Esophagus (tissue), 2 donors: ENCODE measurements around the gene KRT34. TPM values are rescaled to one million over a fixed set of nuclear protein-coding genes. Genes with fewer than 3 reads are reported as not detected.
"Not testable (repeated sequence)": the region's sequence is repeated elsewhere in the genome, so short reads cannot be mapped to it uniquely, and the experiment has no call there.

Experiments
- H3K27ac ChIP-seq, 2 donors: one replicate each; pipeline ENCODE4 v1.5.1; 2013; ENCODE audit warnings: low read depth in 2 of 2, mild to moderate bottlenecking in 2 of 2, inconsistent platforms in 1 of 2, low read length in 1 of 2, moderate library complexity in 1 of 2
- H3K27me3 ChIP-seq, 2 donors: one replicate each; pipeline ENCODE4 v1.6.1; 2013; ENCODE audit warnings: low read length in 2 of 2, control low read depth in 1 of 2, mild to moderate bottlenecking in 1 of 2; ENCODE audit not compliant: insufficient read depth in 2 of 2, control insufficient read depth in 1 of 2
- H3K36me3 ChIP-seq, 2 donors: one replicate each; pipeline ENCODE4 v1.6.1; 2013; ENCODE audit warnings: low read length in 1 of 2; ENCODE audit not compliant: control insufficient read depth in 2 of 2, insufficient read depth in 2 of 2
- H3K4me1 ChIP-seq, 2 donors: one replicate each; pipeline ENCODE4 v1.6.1; 2013; ENCODE audit warnings: low read length in 1 of 2; ENCODE audit not compliant: control insufficient read depth in 2 of 2, insufficient read depth in 2 of 2
- H3K4me3 ChIP-seq, 2 donors: one replicate each; pipeline ENCODE4 v1.5.1; 2013; ENCODE audit warnings: low read length in 2 of 2, mild to moderate bottlenecking in 2 of 2, low read depth in 1 of 2, moderate library complexity in 1 of 2
- H3K9me3 ChIP-seq, 2 donors: one replicate each; pipeline ENCODE4 v1.6.1; 2013; ENCODE audit warnings: mild to moderate bottlenecking in 2 of 2, low read depth in 1 of 2, low read length in 1 of 2, moderate library complexity in 1 of 2; ENCODE audit not compliant: control insufficient read depth in 2 of 2, insufficient read depth in 1 of 2
- WGBS, 2 donors: extraction: QIAGEN DNeasy Blood & Tissue Kit; methylation state at CpG; one replicate each; pipeline ENCODE4 v1.1.7; 2013; 5-methylcytosine and 5-hydroxymethylcytosine counted together
- polyA plus RNA-seq, 2 donors: library from polyadenylated mRNA; stranded (reverse); fragments of 200-250 nt; gene quantifications; one replicate each; pipeline ENCODE4 v1.2.3, GENCODE V29; 2013
- donor health status: healthy with polysubstance abuse.
- donor health status: Bipolar disorder and iron deficiency.

Gene KRT34
- polyA plus RNA-seq, 2 donors = 0.19 to 0.20 TPM

DNA sequence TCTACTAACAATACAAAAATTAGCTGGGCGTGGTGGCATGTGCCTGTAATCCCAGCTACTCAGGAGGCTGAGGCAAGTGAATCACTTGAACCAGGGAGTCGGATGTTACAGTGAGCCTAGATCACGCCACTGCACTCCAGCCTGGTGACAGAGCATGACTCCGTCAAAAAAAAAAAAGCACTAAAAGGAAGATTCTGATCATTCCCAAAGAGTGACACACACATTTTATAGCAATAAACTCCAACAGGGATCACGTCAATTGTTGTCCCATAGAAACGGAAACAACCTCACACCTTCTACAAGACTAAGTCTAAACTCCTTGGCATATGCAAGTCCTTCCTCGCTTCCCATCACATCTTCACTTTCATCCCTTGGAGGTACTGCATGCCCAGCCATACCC, 2.0 kb downstream of the KRT34 start:
- not testable (repeated sequence) for H3K9me3 ChIP-seq, H3K36me3 ChIP-seq, H3K27ac ChIP-seq, H3K4me1 ChIP-seq, H3K27me3 ChIP-seq, H3K4me3 ChIP-seq
- WGBS, 2 donors = 84 to 90% methylated on average over 7 of the region's 7 CpGs

DNA sequence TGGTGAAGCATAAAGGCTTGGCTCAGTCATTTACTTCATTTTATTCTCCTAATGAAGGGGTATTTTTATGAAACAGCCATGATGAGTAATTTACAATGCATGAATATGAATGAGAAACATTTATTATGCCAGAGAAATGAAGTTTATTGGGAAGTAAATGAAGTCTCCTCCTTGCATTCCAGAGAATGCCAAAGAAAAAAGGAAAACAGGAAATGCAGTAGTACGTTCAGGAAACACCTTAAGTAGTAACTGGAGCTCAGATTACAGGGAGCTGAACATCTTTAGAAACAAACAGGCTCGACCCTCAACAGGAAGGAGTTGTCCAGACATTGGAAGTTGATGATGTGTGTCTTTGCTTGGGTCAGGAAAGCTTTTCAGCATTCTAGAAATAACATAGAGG, 4.6 kb downstream of the KRT34 start:
- Histone ChIP-seq H3K4me3 (no peak overlapping the region), H3K9me3 (no peaks in the 10 kb centered on the region), H3K36me3 (no peaks in the 10 kb centered on the region), H3K27me3 (no peaks in the 10 kb centered on the region), H3K4me1 (no peaks in the 10 kb centered on the region), H3K27ac (no peak overlapping the region)
- 31 to 39% methylated on average over 2 of the region's 2 CpGs for WGBS, 2 donors

DNA sequence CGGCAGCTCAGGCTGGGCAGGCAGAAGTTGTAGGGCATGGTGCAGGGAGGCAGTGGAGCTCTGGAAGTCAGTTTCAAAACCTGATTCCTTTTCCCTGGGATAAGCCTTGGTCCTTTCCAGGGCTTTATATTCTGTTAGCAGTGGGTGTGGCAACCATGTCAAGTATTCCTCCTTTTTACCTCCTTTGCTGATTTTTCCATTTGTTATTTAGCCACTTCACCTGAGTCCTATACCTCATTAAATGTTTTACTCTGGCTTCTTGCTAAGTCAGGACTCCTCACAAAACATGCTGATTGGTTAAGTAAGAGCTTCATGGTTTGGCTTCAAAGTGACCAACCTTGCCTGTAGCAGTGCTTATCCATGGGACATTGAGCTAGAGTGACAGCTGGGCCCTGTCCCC, 12.4 kb downstream of the KRT34 start, which contains the start of gene KRT33B:
Gene KRT33B (minus strand): TSS at position 101 of the 400 bp plus-strand sequence. CDS start 63 bp downstream, at position 38.
- no peaks in the 10 kb centered on the region for H3K27me3 ChIP-seq

DNA sequence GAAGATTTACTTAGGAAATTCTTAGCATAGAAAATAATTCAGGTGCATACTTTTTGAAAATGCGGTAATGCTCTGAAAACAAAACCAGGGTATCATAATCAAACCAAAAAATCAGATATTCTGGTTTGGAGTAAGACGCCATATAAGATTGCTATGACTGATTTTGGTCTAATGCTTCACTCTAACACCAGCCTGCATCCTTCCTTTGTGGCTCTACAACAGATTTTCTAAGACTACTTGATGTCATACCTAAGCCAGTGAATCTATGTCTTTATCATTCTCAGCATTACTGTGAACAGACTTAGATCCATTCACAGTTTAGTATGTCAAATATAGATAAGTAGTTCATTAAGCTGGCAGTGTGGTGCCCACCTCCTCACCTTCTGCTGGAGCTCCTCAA, 13.1 kb downstream of the KRT34 start:
- Histone ChIP-seq H3K36me3 (no peaks in the 10 kb centered on the region), H3K9me3 (no peaks in the 10 kb centered on the region), H3K4me3 (no peak overlapping the region), H3K27ac (no peak overlapping the region), H3K27me3 (no peaks in the 10 kb centered on the region), H3K4me1 (peaks cover 0 to 3% of the 10 kb centered on the region in 2 donors)
- 90 to 94% methylated on average over 2 of the region's 2 CpGs for WGBS, 2 donors

More for the DNA sequence above, 12.4 kb downstream of the KRT34 start, which contains the start of gene KRT33B:
- Histone ChIP-seq H3K36me3 (no peaks in the 10 kb centered on the region), H3K4me1 (peaks cover 0 to 3% of the 10 kb centered on the region in 2 donors), H3K9me3 (no peaks in the 10 kb centered on the region), H3K27ac (no peak within 1 kb of the TSS), H3K4me3 (no peak within 1 kb of the TSS)
- 98 to 100% methylated on average over 1 of the region's 1 CpG for WGBS, 2 donors

DNA sequence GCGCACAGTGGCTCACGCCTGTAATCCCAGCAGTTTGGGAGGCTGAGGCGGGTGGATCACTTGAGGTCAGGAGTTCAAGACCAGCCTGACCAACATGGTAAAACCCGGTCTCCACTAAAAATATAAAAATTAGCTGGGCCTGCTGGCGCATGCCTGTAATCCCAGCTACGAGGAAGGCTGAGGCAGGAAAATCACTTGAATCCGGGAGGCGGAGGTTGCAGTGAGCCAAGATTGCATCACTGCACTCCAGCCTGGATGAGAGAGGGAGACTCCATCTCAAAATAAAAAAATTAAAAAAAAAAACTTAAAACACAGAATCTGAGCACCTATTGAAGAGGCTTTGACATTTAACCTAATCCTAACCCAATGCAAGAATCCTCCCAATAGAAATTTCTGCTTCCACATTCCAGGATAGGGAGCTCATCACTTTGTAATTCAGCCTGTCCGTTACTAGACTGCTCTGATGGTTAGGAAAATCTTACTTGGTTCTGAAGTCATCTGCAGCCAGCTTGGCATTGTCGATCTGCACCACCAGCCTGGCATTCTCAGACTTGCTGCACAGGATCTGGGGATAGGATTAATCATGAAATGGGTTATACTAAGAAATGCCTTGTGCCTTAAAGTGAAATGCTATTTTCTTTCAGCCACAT, 14.6 kb downstream of the KRT34 start:
- H3K9me3 ChIP-seq = no peaks in the 10 kb centered on the region
- 51 to 74% methylated on average over 10 of the region's 10 CpGs for WGBS, 2 donors
- no peaks in the 10 kb centered on the region for H3K36me3 ChIP-seq
- H3K27me3 ChIP-seq = no peaks in the 10 kb centered on the region
- no peak overlapping the region for H3K4me3 ChIP-seq
- no peak overlapping the region for H3K27ac ChIP-seq
- H3K4me1 ChIP-seq = peaks cover 0 to 7% of the 10 kb centered on the region in 2 donors

DNA sequence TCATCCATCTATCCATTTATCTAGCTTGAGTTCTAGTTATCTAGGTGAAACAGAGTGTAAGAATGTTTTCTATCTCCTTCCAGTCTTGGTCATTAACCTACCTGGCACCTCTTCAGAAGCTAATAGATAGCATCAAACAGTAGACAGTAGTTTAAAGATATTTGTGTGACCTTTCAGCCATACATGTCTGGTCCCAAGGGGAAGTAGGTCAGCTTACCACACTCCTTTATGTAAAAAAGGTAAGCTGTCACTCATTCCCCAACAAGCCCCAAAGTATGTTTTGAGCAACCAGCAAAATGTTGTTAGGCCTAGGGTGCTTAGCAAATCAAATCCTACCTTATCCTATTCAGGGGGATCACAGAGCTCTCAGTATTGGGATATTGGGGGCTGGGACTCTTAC, 16.0 kb downstream of the KRT34 start:
- Histone ChIP-seq H3K4me1 (peaks cover 0 to 7% of the 10 kb centered on the region in 2 donors), H3K4me3 (no peak overlapping the region), H3K27ac (no peak overlapping the region), H3K27me3 (no peaks in the 10 kb centered on the region), H3K36me3 (no peaks in the 10 kb centered on the region), H3K9me3 (no peaks in the 10 kb centered on the region)

DNA sequence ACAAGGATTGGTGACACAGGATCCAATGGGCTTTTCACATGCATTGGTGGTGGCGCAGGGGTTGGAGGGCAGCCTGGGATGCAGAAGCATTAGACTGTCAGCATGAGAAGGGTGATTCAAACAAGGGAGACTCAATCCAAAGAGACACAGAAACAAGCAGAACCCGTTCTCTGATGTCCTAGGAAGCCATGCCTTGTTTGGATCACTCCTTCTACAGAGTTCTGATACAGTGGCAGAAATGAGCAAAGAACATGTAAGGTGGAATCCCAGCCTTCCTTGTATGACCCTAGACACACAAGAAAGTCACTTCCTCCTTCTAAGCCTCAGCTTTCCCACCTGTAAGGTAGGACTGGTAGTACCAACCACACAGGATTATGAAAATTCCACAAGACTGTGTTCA, 18.2 kb downstream of the KRT34 start:
- WGBS, 2 donors = 61 to 72% methylated on average over 2 of the region's 2 CpGs
- peaks cover 0 to 4% of the 10 kb centered on the region in 2 donors for H3K4me1 ChIP-seq
- H3K36me3 ChIP-seq = no peaks in the 10 kb centered on the region
- H3K4me3 ChIP-seq = no peak overlapping the region
- no peaks in the 10 kb centered on the region for H3K27me3 ChIP-seq
- no peak overlapping the region for H3K27ac ChIP-seq
- no peaks in the 10 kb centered on the region for H3K9me3 ChIP-seq

DNA sequence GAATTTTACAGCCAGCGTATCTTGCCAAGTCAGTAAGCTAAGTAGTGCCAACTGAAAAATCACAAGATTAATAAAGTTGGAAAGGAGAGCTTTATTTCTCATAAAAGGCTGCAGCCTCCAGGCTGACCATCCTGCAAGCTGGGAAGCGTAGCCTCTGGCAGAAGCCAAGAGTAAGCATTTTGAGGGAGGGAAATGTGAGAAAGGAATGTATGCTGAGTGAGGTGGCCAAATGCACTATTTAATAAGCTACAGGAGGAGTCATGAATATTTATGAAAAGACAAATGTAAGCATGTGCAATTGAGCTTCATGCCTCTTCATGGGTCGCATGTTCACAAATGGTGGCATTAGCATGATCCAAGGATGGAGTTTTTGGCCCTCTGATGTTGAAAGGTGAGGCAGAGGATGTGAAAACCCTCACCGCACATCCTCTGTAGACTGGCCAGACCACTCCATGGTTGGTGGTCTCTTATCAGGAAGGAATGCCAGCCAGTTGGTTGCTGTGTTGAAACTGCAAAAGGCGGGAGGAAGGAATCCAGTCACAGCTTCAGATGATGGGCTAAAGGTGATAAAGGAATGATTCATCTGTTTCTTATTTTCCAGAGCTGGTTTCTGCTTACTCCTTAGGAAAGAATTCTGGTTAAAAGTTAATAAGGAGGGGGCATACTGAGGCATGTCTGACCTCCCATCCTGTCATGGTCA, 21.7 kb downstream of the KRT34 start:
- H3K4me1 ChIP-seq = peaks cover 0 to 4% of the 10 kb centered on the region in 2 donors
- H3K4me3 ChIP-seq = no peak overlapping the region
- H3K27me3 ChIP-seq = no peaks in the 10 kb centered on the region
- H3K9me3 ChIP-seq = no peaks in the 10 kb centered on the region
- H3K36me3 ChIP-seq = no peaks in the 10 kb centered on the region
- 79 to 82% methylated on average over 5 of the region's 5 CpGs for WGBS, 2 donors
- H3K27ac ChIP-seq = no peak overlapping the region

DNA sequence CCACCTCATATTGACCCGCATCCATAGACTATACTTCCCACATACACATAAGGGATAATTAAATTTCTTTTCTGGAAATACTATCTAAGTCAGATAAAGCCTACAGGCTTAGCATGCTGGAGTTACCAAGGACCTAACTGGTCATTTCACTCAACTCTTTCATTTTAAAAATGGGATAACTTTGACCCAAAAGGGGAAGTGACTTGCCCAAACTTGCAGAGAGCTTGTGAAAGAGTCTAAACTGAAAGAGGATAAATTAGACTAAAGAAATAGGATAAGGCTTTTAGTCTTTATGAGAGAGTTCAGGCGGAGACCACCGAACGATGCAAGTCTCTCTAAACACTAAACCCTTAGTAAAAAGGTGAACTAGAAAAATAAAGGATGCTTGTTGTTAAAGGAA, 27.6 kb downstream of the KRT34 start:
- Histone ChIP-seq H3K4me1 (peaks cover 2% of the 10 kb centered on the region in 2 donors), H3K27ac (no peak overlapping the region), H3K36me3 (no peaks in the 10 kb centered on the region), H3K9me3 (no peaks in the 10 kb centered on the region), H3K4me3 (no peak overlapping the region), H3K27me3 (no peaks in the 10 kb centered on the region)
- 76 to 85% methylated on average over 4 of the region's 4 CpGs for WGBS, 2 donors
